Measurements from ENCODE around the gene LDAH.
A peak's percentile ranks its signal among the peaks of the same experiment; 100 is the strongest.
"Not testable (repeated sequence)": the region's sequence is repeated elsewhere in the genome, so short reads cannot be mapped to it uniquely, and the experiment has no call there.

Gene LDAH

GRCh38 chr2:20822535-20823490 lies at the start of gene LDAH:
Gene LDAH (minus strand): TSS chr2:20823101. CDS start chr2:20801463, 21,638 bp downstream.
- peak; percentile 90 for DNase-seq

GRCh38 chr2:20868377-20868776 lies 45.5 kb upstream of the LDAH start:
- no peak for DNase-seq

- DNase-seq, result no peak
These were observed 39.9 kb upstream of the LDAH start for GRCh38 chr2:20862850-20863249.

GRCh38 chr2:20855456-20855855 lies 32.6 kb upstream of the LDAH start:
- DNase-seq, result no peak

GRCh38 chr2:20852670-20853069 lies 29.8 kb upstream of the LDAH start:
- no peak for DNase-seq

GRCh38 chr2:20852139-20852538 lies 29.2 kb upstream of the LDAH start:
- DNase-seq, result no peak

- no peak for DNase-seq
These were observed 21.3 kb upstream of the LDAH start for GRCh38 chr2:20844246-20844645.

GRCh38 chr2:20839052-20839451 lies 16.2 kb upstream of the LDAH start:
- DNase-seq, result no peak

GRCh38 chr2:20838016-20838415 lies 15.1 kb upstream of the LDAH start:
- no peak for DNase-seq

- no peak for DNase-seq
These were observed 13.6 kb upstream of the LDAH start for GRCh38 chr2:20836521-20836920.

- DNase-seq, result no peak
These were observed 11.4 kb upstream of the LDAH start for GRCh38 chr2:20834331-20834730.

- DNase-seq, result no peak
These were observed 9.7 kb upstream of the LDAH start for GRCh38 chr2:20832606-20833005.

GRCh38 chr2:20829861-20830260 lies 7.0 kb upstream of the LDAH start:
- no peak for DNase-seq

- DNase-seq, result no peak
These were observed 1.0 kb upstream of the LDAH start for GRCh38 chr2:20823917-20824316.

GRCh38 chr2:20818820-20819219 lies 4.1 kb downstream of the LDAH start:
- peak; percentile 7 for DNase-seq

GRCh38 chr2:20815216-20815615 lies 7.7 kb downstream of the LDAH start:
- DNase-seq, result no peak

GRCh38 chr2:20812779-20813178 lies 10.1 kb downstream of the LDAH start:
- no peak for DNase-seq

GRCh38 chr2:20806286-20806685 lies 16.6 kb downstream of the LDAH start:
- DNase-seq, result no peak

- no peak for DNase-seq
These were observed 18.9 kb downstream of the LDAH start for GRCh38 chr2:20803974-20804373.

GRCh38 chr2:20803226-20803682 lies 19.6 kb downstream of the LDAH start:
- no peak for DNase-seq

- DNase-seq, result no peak
These were observed 25.8 kb downstream of the LDAH start for GRCh38 chr2:20797096-20797495.

- DNase-seq, result peak; percentile 40
These were observed 26.5 kb downstream of the LDAH start for GRCh38 chr2:20796374-20796791.

- not testable (repeated sequence) for DNase-seq
These were observed 29.0 kb downstream of the LDAH start for GRCh38 chr2:20793944-20794343.

GRCh38 chr2:20781656-20782265 lies 41.1 kb downstream of the LDAH start:
- DNase-seq, result peak; percentile 43

Measured in OCI-M1 (cell line).